CD4-positive, alpha-beta T cell (primary cell): ENCODE data around the gene KRT15. TPM values are rescaled to one million over a fixed set of nuclear protein-coding genes. Genes with fewer than 3 reads are reported as not detected.

Experiments
- ATAC-seq: fragments of 200-7000 bp; cut with Tn5 transposase; one replicate; pipeline ENCODE4 v1.10.0; 2022; ENCODE audit warnings: mild to moderate bottlenecking; ENCODE audit not compliant: poor library complexity
- CTCF ChIA-PET: fragments of 350-600 bp; sonication (Branson Sonifier 250); formaldehyde crosslinking; loops from one replicate; lab custom pipeline; 2021; ENCODE audit warnings: antibody characterized with exemption, inconsistent platforms; lab: Charles Lee
- POLR2A ChIA-PET: fragments of 350-600 bp; sonication (Branson Sonifier 250); formaldehyde crosslinking; loops from one replicate; lab custom pipeline; 2021; ENCODE audit warnings: antibody characterized with exemption, inconsistent platforms; lab: Charles Lee
- DNase-seq, 14 experiments: peaks; one replicate each; pipeline ENCODE4 v3.0.0-alpha.2; 2013 to 2020; ENCODE audit warnings: mixed read lengths in 2 of 14
- H3K27ac ChIP-seq, 2 donors: one replicate each; pipeline versions ENCODE4 v1.5.1 to v1.7.0; 2013; ENCODE audit warnings: low read length in 2 of 2, low read depth in 1 of 2, mild to moderate bottlenecking in 1 of 2
- H3K27me3 ChIP-seq, 2 experiments: 1 replicate in 1 of 2; 2 replicates in 1 of 2; pipeline versions ENCODE4 v1.6.1 to v1.7.0; 2013; ENCODE audit warnings: low read length in 2 of 2, control low read depth in 1 of 2, mild to moderate bottlenecking in 1 of 2, moderate library complexity in 1 of 2; ENCODE audit not compliant: insufficient read depth in 2 of 2, control insufficient read depth in 1 of 2
- H3K36me3 ChIP-seq: one replicate; pipeline ENCODE4 v1.6.1; 2013; ENCODE audit warnings: low read length, control low read depth; ENCODE audit not compliant: insufficient read depth
- H3K4me1 ChIP-seq: one replicate; pipeline ENCODE4 v1.6.1; 2013; ENCODE audit warnings: low read length, control low read depth; ENCODE audit not compliant: insufficient read depth
- H3K4me3 ChIP-seq: one replicate; pipeline ENCODE4 v1.5.1; 2013; ENCODE audit warnings: mild to moderate bottlenecking, low read length, moderate library complexity
- H3K9me3 ChIP-seq, 2 experiments: 1 replicate in 1 of 2; 2 replicates in 1 of 2; pipeline versions ENCODE4 v1.6.1 to v1.7.0; 2013; ENCODE audit warnings: low read length in 2 of 2, mild to moderate bottlenecking in 2 of 2, control low read depth in 1 of 2, moderate library complexity in 1 of 2; ENCODE audit not compliant: control insufficient read depth in 1 of 2, insufficient read depth in 1 of 2
- H3K27ac Mint-ChIP-seq: one replicate; pipeline ENCODE4 v1.8.0; 2020; ENCODE audit warnings: mixed read lengths
- H3K27me3 Mint-ChIP-seq: one replicate; pipeline ENCODE4 v1.8.0; 2021; ENCODE audit warnings: mixed read lengths
- H3K36me3 Mint-ChIP-seq: one replicate; pipeline ENCODE4 v1.8.0; 2021; ENCODE audit warnings: low read depth, mixed read lengths
- H3K4me1 Mint-ChIP-seq: one replicate; pipeline ENCODE4 v1.8.0; 2021; ENCODE audit warnings: low read depth, mixed read lengths
- H3K4me3 Mint-ChIP-seq: one replicate; pipeline ENCODE4 v1.8.0; 2020; ENCODE audit warnings: mild to moderate bottlenecking, mixed read lengths
- H3K9me3 Mint-ChIP-seq: one replicate; pipeline ENCODE4 v1.8.0; 2020; ENCODE audit warnings: mixed read lengths
- CTCF ChIP-seq: fragments of 200-600 bp; IDR thresholded peaks from one replicate; pipeline ENCODE4 v1.8.0; 2022; ENCODE audit warnings: antibody characterized with exemption, mild to moderate bottlenecking
- intact Hi-C, 2 experiments: fragments of 100-400 bp; cut with DNase I in 1 of 2; cut with micrococcal nuclease in 1 of 2; formaldehyde crosslinking; loops; one replicate each; pipeline versions ENCODE4 v1.15.1 to v1.9.0; 2023 to 2025; cut with DNase I, micrococcal nuclease
- total RNA-seq, 174 experiments: library from RNA in 2 of 174; stranded (reverse) in 2 of 174; gene quantifications; one replicate each; pipeline ENCODE4 v1.2.3 and lab custom pipeline; 2021 to 2026

The KRT15 gene
- total RNA-seq, 2 experiments from 2014 or later = not detected

GRCh38 chr17:41542357-41542756, 23.7 kb upstream of the KRT15 start:
- peaks cover 0 to 3% of the 10 kb centered on the region in 2 experiments for H3K9me3 ChIP-seq
- ChIA-PET CTCF (no interaction called here), POLR2A (no interaction called here)
- TF ChIP-seq CTCF = no peak
- no peak for ATAC-seq
- Mint-ChIP-seq H3K36me3 (no peaks in the 10 kb centered on the region), H3K4me3 (no peak overlapping the region), H3K27me3 (no peaks in the 10 kb centered on the region), H3K27ac (no peak overlapping the region), H3K4me1 (no peaks in the 10 kb centered on the region), H3K9me3 (no peaks in the 10 kb centered on the region)
- no peak overlapping the region for H3K27ac ChIP-seq
- no peaks in the 10 kb centered on the region for H3K4me1 ChIP-seq
- DNase-seq = no peak
- H3K36me3 ChIP-seq = no peaks in the 10 kb centered on the region
- no peak overlapping the region for H3K4me3 ChIP-seq
- no peaks in the 10 kb centered on the region for H3K27me3 ChIP-seq
- intact Hi-C loops = loop anchor here in 1 of 2 experiments (10.0 kb wide), 1 partner anchor 738 kb away; no protein-coding TSS in a partner anchor

- H3K4me3 ChIP-seq = no peak overlapping the region
- TF ChIP-seq CTCF = no peak
- H3K4me3 Mint-ChIP-seq = no peak overlapping the region
- H3K27ac Mint-ChIP-seq = no peak overlapping the region
- H3K9me3 Mint-ChIP-seq = no peaks in the 10 kb centered on the region
- H3K27ac ChIP-seq = no peak overlapping the region
- no peaks in the 10 kb centered on the region for H3K27me3 ChIP-seq
- ATAC-seq (no peak), DNase-seq (no peak)
- no peaks in the 10 kb centered on the region for H3K4me1 Mint-ChIP-seq
- intact Hi-C loops = loop anchor here in 1 of 2 experiments (10.0 kb wide), 1 partner anchor 736 kb away; no protein-coding TSS in a partner anchor
- H3K4me1 ChIP-seq = no peaks in the 10 kb centered on the region
- H3K27me3 Mint-ChIP-seq = peaks cover 5% of the 10 kb centered on the region
- H3K9me3 ChIP-seq = no peaks in the 10 kb centered on the region
- ChIA-PET CTCF (interaction anchor here (2.1 kb wide), 1 partner anchor 8 kb away, joined by 15 read pairs; no protein-coding TSS in a partner anchor), POLR2A (interaction anchor here (1.1 kb wide), 1 partner anchor 8 kb away, joined by 4 read pairs; no protein-coding TSS in a partner anchor)
- H3K36me3 Mint-ChIP-seq = no peaks in the 10 kb centered on the region
- H3K36me3 ChIP-seq = no peaks in the 10 kb centered on the region
Measured at GRCh38 chr17:41540921-41541625, 22.4 kb upstream of the KRT15 start.

- no peak overlapping the region for H3K4me3 Mint-ChIP-seq
- no peak overlapping the region for H3K27ac ChIP-seq
- POLR2A ChIA-PET = interaction anchor here (1.1 kb wide), 1 partner anchor 9 kb away, joined by 4 read pairs; no protein-coding TSS in a partner anchor
- H3K4me1 Mint-ChIP-seq = no peaks in the 10 kb centered on the region
- H3K9me3 ChIP-seq = no peaks in the 10 kb centered on the region
- no peaks in the 10 kb centered on the region for H3K9me3 Mint-ChIP-seq
- H3K4me3 ChIP-seq = no peak overlapping the region
- intact Hi-C loops = loop anchor here in 1 of 2 experiments (10.0 kb wide), 1 partner anchor 735 kb away; no protein-coding TSS in a partner anchor
- no peak overlapping the region for H3K27ac Mint-ChIP-seq
- DNase-seq = no peak
- no peak for TF ChIP-seq CTCF
- no peaks in the 10 kb centered on the region for H3K36me3 ChIP-seq
- H3K27me3 Mint-ChIP-seq = peaks cover 10% of the 10 kb centered on the region
- ATAC-seq = no peak
- H3K4me1 ChIP-seq = no peaks in the 10 kb centered on the region
- H3K27me3 ChIP-seq = no peaks in the 10 kb centered on the region
- no peaks in the 10 kb centered on the region for H3K36me3 Mint-ChIP-seq
- CTCF ChIA-PET = interaction anchor here (2.1 kb wide), 1 partner anchor 9 kb away, joined by 15 read pairs; no protein-coding TSS in a partner anchor
Measured at GRCh38 chr17:41539979-41540701, 21.4 kb upstream of the KRT15 start.
